DOHH2 (cell line): ENCODE measurements around the gene BACE2.

Experiments
- CTCF ChIP-seq: fragments of 200-600 bp; sonication (generic); IDR thresholded peaks from one replicate; pipeline ENCODE4 v1.5.1; 2014; ENCODE audit warnings: antibody characterized with exemption, mild to moderate bottlenecking, low read depth, low read length; ENCODE audit not compliant: poor library complexity, severe bottlenecking
- EZH2phosphoT487 ChIP-seq: fragments of 200-600 bp; sonication (generic); IDR thresholded peaks from 2 replicates; pipeline ENCODE4 v1.6.1; 2017; ENCODE audit warnings: borderline replicate concordance, mild to moderate bottlenecking, antibody characterized with exemption, low read length, moderate library complexity, mixed read lengths

GRCh38 chr21:41136286-41136685, 31.7 kb upstream of the BACE2 start:
- TF ChIP-seq CTCF = no peak
- no peak for TF ChIP-seq EZH2phosphoT487
